GM20000 (cell line): ENCODE results near the gene KDM2A.

Experiments
- DNase-seq: peaks from one replicate; pipeline ENCODE4 v3.0.0; 2012; ENCODE audit warnings: low spot score
- CTCF ChIP-seq: IDR thresholded peaks from 2 replicates; pipeline ENCODE4 v1.5.1; 2012; ENCODE audit warnings: mild to moderate bottlenecking, control low read depth; ENCODE audit errors: extremely low read depth, missing control alignments

KDM2A gene

GRCh38 chr11:67280788-67281551, 161.9 kb downstream of the KDM2A start:
- no peak for DNase-seq
- no peak for TF ChIP-seq CTCF

GRCh38 chr11:67281552-67282150, 162.6 kb downstream of the KDM2A start:
- no peak for DNase-seq
- TF ChIP-seq CTCF: no peak

GRCh38 chr11:67282155-67282875, 163.3 kb downstream of the KDM2A start:
- TF ChIP-seq CTCF: no peak
- no peak for DNase-seq

- DNase-seq: no peak
- no peak for TF ChIP-seq CTCF
These were observed 163.9 kb downstream of the KDM2A start for GRCh38 chr11:67282876-67283371.

- TF ChIP-seq CTCF: no peak
- no peak for DNase-seq
These were observed 164.5 kb downstream of the KDM2A start for GRCh38 chr11:67283481-67283963.

GRCh38 chr11:67284811-67285540, 165.9 kb downstream of the KDM2A start:
- DNase-seq: no peak
- TF ChIP-seq CTCF: no peak
